Choroid plexus epithelial cell (primary cell): Measurements from ENCODE around the gene CCT4.
"Not testable (repeated sequence)": the region's sequence is repeated elsewhere in the genome, so short reads cannot be mapped to it uniquely, and the experiment has no call there.

ENCODE experiments used
- DNase-seq: peaks from one replicate; pipeline ENCODE4 v3.0.0-alpha.2; 2010; ENCODE audit warnings: low read depth
- H3K4me3 ChIP-seq: 2 replicates; pipeline ENCODE4 v1.5.1; 2011; ENCODE audit warnings: low read depth, mild to moderate bottlenecking, control low read depth, low read length, moderate library complexity
- TF ChIP-seq, protein P1 (sequence below): conservative IDR thresholded peaks from 2 replicates; pipeline ENCODE4 v1.5.1; 2011; ENCODE audit warnings: low read depth, mild to moderate bottlenecking, control low read depth, inconsistent platforms, low read length, moderate library complexity

The CCT4 gene

DNA sequence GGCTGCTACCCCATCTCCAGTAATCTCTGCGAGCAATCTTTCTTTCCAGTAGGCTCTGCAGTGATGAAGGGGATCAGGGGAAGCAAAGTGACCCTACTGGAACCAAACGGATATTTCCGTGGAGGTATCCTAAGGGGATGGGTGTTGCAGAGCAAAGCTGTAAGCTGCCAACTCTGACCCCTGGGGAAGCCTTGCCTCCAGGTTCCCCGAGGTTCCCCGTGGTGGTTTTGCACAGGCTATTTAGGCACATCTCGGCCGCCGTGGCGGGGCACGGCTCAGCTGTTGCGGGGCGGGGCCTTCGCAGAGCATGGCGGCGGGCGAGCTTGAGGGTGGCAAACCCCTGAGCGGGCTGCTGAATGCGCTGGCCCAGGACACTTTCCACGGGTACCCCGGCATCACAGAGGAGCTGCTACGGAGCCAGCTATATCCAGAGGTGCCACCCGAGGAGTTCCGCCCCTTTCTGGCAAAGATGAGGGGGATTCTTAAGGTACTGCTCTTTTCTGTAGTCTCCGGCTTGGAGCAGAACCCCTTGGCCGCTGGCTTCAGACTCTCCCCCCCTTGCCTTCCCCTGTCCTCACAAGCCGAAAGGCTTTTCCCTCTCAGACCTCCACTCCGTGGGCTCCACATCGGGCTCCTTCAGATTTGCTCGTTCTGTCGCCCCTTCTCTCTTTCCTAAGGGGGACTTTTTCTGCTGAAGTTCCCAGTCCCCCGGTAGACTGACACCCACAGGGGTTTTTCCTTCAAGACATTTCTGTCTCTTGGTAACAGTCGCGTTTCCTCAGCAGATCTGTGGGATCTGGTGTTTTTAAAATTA, 17.1 kb upstream of the CCT4 start, which contains the start of gene COMMD1:
Gene COMMD1, plus strand, starts transcription at position 303 of the 814 bp plus-strand sequence. Its CDS starts 5 bp downstream, at position 308.
- peak within 1 kb of the TSS; percentile 93 for H3K4me3 ChIP-seq
- peak; percentile 72 for DNase-seq
- TF ChIP-seq, protein P1, sequence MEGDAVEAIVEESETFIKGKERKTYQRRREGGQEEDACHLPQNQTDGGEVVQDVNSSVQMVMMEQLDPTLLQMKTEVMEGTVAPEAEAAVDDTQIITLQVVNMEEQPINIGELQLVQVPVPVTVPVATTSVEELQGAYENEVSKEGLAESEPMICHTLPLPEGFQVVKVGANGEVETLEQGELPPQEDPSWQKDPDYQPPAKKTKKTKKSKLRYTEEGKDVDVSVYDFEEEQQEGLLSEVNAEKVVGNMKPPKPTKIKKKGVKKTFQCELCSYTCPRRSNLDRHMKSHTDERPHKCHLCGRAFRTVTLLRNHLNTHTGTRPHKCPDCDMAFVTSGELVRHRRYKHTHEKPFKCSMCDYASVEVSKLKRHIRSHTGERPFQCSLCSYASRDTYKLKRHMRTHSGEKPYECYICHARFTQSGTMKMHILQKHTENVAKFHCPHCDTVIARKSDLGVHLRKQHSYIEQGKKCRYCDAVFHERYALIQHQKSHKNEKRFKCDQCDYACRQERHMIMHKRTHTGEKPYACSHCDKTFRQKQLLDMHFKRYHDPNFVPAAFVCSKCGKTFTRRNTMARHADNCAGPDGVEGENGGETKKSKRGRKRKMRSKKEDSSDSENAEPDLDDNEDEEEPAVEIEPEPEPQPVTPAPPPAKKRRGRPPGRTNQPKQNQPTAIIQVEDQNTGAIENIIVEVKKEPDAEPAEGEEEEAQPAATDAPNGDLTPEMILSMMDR: no peak

DNA sequence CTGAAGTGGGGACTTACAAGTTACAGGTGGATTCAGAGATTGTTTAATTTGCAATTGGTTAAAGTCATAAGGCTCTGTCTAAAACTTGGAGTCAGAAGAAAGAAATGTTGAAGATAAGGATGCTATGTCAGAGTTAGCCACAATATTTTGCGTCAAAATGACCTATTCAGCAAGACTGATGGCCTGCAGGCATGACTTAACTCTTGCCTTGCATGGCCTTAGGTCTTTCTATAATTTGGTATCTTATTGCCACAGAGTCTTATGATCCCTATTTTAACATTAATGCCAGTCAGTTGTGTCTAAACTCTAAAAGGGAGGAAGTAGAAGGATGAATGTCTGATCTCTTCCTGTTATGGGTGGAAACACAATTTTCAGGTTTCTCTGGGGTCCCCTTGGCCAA, 11.8 kb upstream of the CCT4 start:
- DNase-seq: peak; percentile 8
- H3K4me3 ChIP-seq: no peak overlapping the region
- TF ChIP-seq, protein P1: no peak

DNA sequence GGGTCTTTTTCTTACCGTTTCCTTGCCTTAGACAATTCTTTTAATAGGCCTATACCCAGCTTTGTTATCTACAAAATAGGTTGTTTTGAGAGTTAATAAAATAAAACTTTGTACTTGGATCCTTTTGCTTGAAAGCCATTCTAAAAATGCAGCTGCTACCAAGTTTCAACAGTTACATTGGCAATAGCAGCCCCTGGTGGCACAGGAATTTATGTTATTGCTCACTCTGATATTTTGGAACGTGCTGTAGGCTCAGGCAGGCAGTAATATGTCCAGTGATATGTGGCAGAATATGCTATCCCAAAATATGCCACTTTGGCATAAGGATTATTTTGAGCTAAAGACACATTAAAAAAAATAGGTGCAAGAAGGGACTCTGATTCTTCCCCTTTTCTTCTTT, 10.4 kb upstream of the CCT4 start:
- DNase-seq: peak; percentile 59
- TF ChIP-seq, protein P1: peak; percentile 67
- H3K4me3 ChIP-seq: no peak overlapping the region

DNA sequence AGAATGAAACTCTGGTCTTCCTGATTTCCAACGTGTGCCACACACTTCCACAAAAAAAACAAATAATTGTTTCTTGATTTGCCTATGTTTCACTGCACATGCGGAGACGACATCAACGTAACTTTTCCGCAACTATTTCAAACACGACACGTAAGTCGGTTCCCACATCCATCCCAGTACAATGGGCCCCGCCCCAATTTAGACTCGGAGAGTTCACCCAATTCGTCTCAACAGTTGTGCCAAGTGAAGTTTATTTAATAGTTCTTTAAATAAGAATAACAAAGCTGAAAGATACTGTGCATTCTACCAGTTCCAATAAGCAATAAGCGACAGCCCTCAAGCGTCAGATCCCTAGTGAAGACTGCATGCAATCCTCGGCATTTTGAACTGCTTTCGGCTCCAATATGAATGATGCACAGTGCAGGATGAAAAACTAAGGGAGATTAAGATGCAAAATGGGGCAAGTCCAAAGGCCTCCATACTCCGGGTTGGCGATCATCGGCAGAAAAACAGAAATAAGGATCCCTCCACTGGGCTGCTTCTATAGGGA, 664 bp downstream of the CCT4 start:
- H3K4me3 ChIP-seq: peak overlapping the region; percentile 95
- peak; percentile 61 for DNase-seq
- TF ChIP-seq, protein P1: peak; percentile 2

DNA sequence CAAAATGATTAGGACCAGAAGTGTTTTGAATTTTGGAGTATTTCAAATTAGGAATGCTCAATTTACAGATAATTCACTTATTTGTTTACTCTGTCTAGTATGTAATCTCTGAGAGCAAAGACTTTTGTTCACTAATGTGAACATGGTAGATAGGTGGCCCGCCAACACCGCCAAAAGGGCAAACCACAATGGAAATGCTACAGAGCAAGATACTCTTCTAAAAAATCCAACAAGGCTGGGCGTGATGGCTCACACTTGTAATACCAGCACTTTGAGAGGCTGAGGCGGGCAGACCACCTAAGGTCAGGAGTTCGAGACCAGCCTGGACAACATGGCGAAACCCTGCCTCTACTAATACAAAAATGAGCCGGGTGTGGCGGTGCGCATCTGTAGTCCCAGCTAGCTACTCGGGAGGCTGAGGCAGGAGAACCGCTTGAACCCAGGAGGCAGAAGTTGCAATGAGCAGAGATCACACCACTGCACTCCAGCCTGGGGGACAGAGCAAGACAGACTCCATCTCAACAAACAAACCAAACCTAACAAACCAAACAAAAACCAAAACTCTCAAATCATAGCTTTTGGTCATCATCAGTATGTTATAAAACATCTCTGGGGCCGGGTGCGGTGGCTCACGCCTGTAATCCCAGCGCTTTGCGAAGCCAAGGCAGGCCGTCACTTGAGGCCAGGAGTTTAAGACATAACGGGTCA, 2.4 kb downstream of the CCT4 start:
- H3K4me3 ChIP-seq: no peak overlapping the region
- TF ChIP-seq, protein P1: no peak
- no peak for DNase-seq

DNA sequence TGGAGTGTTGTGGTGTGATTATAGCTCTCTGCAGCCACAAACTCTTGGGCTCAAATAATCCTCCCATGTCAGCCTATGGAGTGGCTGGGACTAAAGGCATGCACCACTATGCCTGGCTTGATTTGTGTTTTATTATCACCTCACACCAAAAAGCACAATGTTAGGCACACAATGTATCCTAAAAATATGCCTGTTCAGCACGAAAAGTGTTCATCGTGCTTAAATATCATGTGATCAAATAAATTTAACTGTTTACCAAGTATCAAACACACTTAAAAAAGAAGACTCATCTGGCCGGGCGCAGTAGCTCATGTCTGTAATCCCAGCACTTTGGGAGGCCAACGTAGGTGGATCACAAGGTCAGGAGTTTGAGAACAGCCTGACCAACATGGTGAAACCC, 5.6 kb downstream of the CCT4 start:
- DNase-seq: no peak
- TF ChIP-seq, protein P1: no peak
- no peak overlapping the region for H3K4me3 ChIP-seq

DNA sequence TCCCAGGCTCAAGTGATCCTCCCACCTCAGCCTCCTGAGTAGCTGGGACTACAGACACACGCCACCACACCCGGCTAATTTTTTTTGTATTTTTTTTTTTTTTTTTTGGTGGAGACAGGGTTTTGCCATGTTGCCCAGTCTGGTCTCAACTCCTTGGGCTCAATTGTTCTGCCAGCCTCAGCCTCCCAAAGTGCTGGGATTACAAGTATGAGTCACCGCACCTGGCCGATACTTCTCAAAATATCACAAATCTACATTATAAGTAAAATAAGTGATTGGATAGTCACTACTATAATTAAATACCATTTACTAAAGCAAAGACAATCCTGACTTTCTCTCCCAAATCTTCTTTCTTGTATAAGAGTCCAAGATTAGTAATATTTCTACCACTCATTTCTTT, 9.1 kb downstream of the CCT4 start:
- not testable (repeated sequence) for DNase-seq

More for the DNA sequence above, 9.1 kb downstream of the CCT4 start:
- not testable (repeated sequence) for H3K4me3 ChIP-seq
